HUDEP-2 (cell line): ENCODE data around the gene PCDHGB3.
"Not testable (repeated sequence)": the region's sequence is repeated elsewhere in the genome, so short reads cannot be mapped to it uniquely, and the experiment has no call there.

ENCODE experiments used
- DNase-seq, 76 experiments: peaks; one replicate each; lab custom pipeline; 2025; ENCODE audit not compliant: unreplicated experiment in 76 of 76; lab: John Stamatoyannopoulos, UW

Gene PCDHGB3

GRCh38 chr5:141415275-141415618 lies 45.2 kb downstream of the PCDHGB3 start:
- not testable (repeated sequence) for DNase-seq

DNA sequence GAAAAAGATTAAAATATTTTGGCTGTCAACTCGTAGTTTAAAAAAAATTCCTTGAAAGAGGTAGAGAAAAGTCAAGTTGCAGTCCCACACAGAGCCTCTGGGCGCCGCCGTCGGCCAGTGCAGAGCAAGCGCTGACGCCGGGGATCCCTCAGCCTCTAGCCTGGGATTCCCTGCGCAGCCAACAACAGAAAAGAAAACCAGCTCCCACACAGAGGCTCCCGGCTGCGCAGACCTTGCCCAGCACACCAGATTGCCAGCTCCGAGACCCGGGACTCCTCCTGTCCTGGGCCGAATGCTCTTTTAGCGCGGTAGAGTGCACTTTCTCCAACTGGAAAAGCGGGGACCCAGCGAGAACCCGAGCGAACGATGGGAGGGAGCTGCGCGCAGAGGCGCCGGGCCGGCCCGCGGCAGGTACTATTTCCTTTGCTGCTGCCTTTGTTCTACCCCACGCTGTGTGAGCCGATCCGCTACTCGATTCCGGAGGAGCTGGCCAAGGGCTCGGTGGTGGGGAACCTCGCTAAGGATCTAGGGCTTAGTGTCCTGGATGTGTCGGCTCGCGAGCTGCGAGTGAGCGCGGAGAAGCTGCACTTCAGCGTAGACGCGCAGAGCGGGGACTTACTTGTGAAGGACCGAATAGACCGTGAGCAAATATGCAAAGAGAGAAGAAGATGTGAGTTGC lies 47.6 kb downstream of the PCDHGB3 start, which contains the start of gene PCDHGB7:
TSS of gene PCDHGB7 (plus strand) at position 184 of the 679 bp plus-strand sequence. CDS start at position 367, 183 bp downstream.
- DNase-seq = peak in 37 of 76 experiments; percentile 1 to 63 (median 22)

- DNase-seq = no peak
Measured at GRCh38 chr5:141419074-141419880, 49.2 kb downstream of the PCDHGB3 start.

DNA sequence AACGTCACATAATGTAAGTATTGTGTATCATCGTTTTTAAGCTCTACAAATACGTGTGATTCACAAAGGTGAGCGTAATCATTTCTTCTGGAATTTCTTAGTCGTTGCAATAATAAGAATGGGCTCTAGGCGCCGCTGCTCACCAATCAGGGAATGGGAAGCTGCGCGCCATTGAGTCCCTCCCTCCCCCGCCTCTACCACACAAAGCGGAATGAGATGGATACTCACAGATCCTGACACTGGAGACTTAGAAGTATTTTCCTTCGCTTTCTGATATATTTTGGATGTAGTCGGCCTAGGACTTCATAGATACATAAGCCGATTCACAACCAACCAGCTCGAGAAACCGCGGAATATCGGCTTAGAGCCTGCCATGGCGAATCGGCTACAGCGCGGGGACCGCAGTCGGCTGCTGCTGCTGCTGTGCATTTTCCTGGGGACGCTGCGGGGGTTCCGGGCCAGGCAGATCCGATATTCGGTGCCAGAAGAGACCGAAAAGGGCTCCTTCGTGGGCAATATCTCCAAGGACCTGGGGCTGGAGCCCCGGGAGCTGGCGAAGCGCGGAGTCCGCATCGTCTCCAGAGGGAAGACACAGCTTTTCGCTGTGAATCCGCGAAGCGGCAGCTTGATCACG lies 50.9 kb downstream of the PCDHGB3 start, which contains the start of gene PCDHGA11:
TSS of gene PCDHGA11 (plus strand) at position 197 of the 634 bp plus-strand sequence. CDS start at position 374, 177 bp downstream.
- peak in 16 of 76 experiments; percentile 3 to 23 (median 14) for DNase-seq

GRCh38 chr5:141421489-141421855 lies 51.4 kb downstream of the PCDHGB3 start:
- no peak for DNase-seq
